GM19468 (cell line): Measurements from ENCODE around the gene DACH2.

Experiments used
- ATAC-seq: cut with Tn5 transposase; IDR thresholded peaks from one replicate; pipeline ENCODE4 v1.9.1; 2021; ENCODE audit warnings: mild to moderate bottlenecking, moderate library complexity, moderate number of reproducible peaks; ENCODE audit not compliant: unreplicated experiment; ENCODE audit errors: extremely low read depth

Gene DACH2

DNA sequence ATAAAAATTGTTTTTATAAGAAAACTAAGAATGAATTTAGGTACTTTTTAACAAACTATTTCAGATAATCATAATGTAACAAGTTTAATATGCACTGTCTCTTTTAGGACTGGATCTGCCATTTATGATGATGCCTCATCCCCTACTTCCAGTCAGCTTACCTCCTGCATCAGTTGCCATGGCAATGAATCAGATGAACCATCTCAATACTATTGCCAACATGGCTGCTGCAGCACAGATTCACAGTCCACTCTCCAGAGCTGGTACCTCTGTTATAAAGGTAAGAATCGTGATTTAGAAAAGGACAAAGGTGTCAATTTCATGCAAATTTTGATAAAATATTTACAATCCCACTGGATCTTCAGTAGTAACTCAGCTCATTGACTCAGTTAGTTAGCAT, 566.2 kb downstream of the DACH2 start:
- ATAC-seq: no peak

DNA sequence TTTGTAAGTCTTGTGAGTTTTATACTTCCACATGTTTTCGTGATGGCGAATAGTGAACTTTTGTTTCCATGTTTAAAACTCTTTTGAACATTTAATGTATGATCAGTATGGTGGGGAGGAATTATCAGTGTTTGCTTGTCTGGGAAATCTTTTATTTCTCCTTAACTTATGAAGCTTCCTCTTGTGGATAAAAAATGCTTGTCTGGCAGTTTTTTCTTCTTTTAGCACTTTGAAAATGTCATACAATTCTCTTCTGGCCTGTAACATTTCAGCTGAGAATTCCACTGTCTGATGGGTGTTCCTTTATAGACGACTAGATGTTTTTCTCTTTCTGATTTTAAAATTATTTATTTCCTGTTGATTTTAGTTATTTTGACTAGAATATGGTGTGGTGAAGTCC, 576.0 kb downstream of the DACH2 start:
- ATAC-seq: no peak

DNA sequence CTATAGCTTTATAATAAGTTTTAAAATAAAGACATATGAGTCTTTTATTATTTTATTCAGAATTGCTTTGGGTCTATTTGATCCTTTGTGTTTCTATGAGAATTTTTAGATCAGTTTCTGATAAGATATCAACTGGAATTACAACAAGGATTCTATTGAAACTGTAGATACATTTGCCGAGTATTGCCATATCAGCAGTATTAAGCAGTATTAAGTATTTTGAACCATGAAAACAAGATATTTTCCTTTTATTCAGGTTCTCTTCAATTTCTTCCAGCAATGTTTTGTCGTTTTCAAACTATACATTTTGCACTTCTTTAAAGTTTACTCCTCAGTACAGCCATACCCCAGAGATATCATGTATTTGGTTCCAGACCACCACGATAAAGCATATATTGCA, 598.8 kb downstream of the DACH2 start:
- ATAC-seq: no peak

DNA sequence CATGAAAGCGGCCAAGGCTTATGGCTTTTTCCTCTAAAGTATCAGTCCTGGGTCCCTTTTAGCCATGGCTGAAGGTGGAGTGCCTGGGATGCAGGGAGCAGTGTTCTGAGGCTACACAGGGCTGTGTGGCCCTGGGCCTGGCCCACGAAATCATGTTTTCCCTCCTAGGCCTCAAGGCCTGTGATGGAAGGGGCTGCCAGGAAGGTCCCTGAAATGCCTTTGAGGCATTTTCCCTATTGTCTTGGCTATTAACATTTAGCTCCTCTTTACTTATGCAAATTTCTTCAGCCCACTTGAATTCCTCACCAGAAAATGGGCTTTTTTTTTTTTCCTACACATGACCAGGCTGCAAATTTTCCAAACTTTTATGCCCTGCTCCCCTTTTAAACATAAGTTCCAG, 657.0 kb downstream of the DACH2 start:
- no peak for ATAC-seq

DNA sequence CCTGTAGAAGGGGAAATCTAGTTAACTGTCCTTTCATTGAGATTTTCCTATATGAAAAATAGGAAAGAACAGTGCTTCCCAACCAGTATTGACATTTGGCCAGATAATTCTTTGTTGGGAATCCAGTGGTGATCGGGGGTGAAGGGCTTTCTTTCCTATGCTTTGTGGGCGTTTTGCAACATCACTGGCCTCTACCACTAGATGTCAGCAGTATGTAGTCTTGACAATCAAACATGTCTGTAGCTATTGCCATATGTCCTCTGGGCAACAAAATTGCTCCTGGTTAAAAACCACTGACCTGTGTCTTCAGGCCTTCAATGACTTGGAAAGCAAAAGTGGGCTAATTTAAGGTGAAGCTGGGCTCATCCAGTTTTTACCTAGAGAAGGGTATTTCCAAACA, 658.5 kb downstream of the DACH2 start:
- no peak for ATAC-seq

DNA sequence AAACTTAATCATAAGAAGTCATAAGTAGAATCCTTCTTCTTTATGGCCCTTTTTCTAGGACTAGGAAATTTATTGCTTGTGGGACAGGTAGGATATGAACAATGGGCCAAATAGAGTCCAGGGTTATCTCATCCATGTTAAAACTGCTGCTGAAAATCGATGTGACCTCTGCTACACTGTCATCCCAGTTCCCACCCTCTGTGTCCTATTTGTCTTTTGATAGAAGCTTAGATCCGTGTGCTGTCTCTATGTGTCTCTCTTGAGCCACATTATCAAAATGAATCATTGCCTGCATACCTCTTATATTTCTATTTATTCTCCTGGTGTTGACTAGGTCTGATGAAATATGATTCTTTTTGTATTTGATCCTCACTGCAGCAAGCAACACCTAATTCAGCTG, 661.4 kb downstream of the DACH2 start:
- ATAC-seq: no peak

DNA sequence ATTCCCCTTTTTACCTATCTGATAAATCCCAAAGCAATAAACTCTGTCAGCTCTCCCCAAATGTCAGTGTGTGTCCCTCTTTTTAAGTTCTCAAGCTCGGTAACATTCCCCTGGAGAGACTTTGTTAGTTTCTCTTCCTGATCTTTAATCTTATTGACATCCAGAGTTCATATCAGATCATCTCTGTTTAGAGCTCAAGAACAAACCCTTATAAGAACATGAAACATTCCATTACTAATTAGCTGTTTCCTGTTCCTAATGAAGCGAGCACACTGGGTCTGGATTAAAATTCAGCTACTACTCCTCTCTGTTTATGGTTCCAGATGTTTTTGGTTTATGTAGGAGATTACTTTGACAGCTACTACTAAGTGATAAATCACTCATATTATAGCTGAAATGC, 681.5 kb downstream of the DACH2 start:
- no peak for ATAC-seq

DNA sequence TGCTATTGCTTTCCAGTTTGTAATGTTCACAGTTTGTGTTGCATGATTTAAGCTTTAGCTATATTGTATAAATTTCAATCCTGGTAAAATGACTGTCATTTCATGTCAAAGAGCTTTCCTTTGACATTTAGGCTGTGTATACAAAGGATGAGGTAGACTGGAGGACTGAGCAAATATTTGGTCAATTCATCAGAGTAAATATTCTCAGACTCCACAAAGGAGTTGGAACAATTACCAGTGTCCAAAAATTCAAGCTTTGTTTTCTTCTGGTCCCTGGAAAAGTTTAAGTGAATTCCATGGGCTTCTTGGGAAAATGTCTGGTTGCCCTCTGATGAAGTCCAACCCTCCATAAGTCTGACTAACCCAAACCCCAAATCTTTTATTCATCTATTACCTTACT, 682.4 kb downstream of the DACH2 start:
- ATAC-seq: no peak

DNA sequence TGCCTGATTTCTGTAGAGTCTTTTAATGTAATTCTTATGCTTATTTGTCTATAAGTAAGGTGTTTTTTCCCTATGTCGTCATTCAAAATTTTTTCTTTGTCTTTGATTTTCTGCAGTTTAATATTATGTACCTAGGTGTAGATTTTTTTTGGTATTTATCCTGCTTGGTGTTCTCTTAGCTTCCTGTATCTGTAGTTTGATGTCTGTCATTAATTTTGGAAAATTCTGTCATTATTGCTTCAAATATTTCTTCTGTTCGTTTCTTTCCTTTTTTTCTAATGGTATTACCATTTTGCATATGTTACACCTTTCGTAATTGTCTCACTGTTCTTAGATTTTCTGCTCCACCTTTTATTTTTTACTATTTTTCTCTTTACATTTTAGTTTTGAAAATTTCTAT, 696.9 kb downstream of the DACH2 start:
- ATAC-seq: no peak
